ENCODE results near the gene RBBP4. TPM values are rescaled to one million over a fixed set of nuclear protein-coding genes. Genes with fewer than 3 reads are reported as not detected.
"Not testable (repeated sequence)": the region's sequence is repeated elsewhere in the genome, so short reads cannot be mapped to it uniquely, and the experiment has no call there.

RBBP4 gene
- total and polyA plus RNA-seq, 9 donors: 97.2 to 175 (median 142) TPM

DNA sequence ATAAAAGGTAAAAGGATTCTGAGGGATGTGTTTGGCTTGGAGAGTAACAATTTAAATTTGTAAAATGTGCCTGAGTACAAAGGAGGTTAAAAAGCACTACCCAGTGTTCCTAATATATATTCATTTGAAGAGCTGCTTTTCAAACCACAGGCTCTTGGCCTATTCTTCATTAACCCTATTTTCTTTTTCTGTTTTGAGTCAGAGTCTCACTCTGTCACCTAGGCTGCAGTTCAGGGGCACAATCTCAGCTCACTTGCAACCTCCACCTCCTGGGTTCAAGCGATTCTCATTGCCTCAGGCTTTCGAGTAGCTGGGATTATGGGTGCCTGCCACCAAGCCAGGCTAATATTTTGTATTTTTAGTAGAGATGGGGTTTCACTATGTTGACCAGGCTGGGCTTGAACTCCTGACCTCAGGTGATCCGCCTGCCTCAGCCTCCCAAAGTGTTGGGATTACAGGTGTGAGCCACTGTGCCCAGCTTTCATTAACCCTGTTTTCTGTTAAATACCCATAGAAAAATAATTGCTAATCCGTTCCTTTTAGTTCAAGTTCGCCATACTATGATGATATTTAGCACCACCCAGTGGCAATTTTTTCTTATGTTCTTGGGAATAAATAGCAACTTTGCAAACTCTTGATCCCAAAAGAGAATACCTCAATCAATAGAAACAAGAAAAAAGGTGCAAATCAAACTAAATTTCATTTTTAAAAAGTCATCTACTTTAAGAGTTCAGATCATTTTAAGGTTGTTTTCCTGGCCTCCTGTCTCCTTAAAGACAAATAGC is 31.1 kb upstream of the RBBP4 start:
- H3K9me3 ChIP-seq (replicated peaks; ENCODE audit: control insufficient read depth, low read depth, low read length): no peaks in the 10 kb centered on the region
- H3K4me1 ChIP-seq (ENCODE audit: control insufficient read depth, insufficient read depth, low read length): no peaks in the 10 kb centered on the region
- H3K36me3 ChIP-seq (ENCODE audit: control insufficient read depth, insufficient read depth, low read length): peaks cover 8% of the 10 kb centered on the region
- H3K4me3 ChIP-seq (ENCODE audit: low read length): no peak overlapping the region
- H3K27me3 ChIP-seq (ENCODE audit: control insufficient read depth, insufficient read depth, low read length): no peaks in the 10 kb centered on the region
- WGBS (ENCODE audit: insufficient coverage): no CpG with 5 or more reads among the region's 5 CpGs
- H3K27ac ChIP-seq (ENCODE audit: low read length): no peak overlapping the region
- peak; percentile 21 for DNase-seq

DNA sequence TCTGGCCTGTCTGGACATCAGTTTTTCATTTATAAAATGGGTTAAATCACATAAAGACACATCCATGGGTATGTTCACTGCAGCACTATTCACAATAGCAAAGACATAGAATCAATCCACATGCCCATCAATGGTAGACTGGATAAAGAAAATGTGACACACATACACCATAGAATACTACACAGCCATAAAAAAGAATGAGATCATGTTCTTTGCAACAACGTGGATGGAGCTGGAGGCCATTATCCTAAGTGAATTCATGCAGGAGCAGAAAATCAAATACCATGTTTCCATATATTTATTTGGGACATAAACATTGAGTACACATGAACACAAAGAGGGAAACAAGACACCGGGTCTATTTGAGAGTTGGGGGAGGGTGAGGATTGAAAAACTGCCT is 28.8 kb upstream of the RBBP4 start:
- no CpG with 5 or more reads among the region's 2 CpGs for WGBS (ENCODE audit: insufficient coverage)
- Histone ChIP-seq H3K27ac (ENCODE audit: low read length) (no peak overlapping the region), H3K9me3 (replicated peaks; ENCODE audit: control insufficient read depth, low read depth, low read length) (no peaks in the 10 kb centered on the region), H3K27me3 (ENCODE audit: control insufficient read depth, insufficient read depth, low read length) (no peaks in the 10 kb centered on the region), H3K36me3 (ENCODE audit: control insufficient read depth, insufficient read depth, low read length) (peaks cover 12% of the 10 kb centered on the region), H3K4me3 (ENCODE audit: low read length) (no peak overlapping the region), H3K4me1 (ENCODE audit: control insufficient read depth, insufficient read depth, low read length) (no peaks in the 10 kb centered on the region)
- no peak for DNase-seq

- WGBS (ENCODE audit: insufficient coverage): 89% methylated on average over 2 of the region's 3 CpGs
Measured at GRCh38 chr1:32622806-32623681, 28.0 kb upstream of the RBBP4 start.

DNA sequence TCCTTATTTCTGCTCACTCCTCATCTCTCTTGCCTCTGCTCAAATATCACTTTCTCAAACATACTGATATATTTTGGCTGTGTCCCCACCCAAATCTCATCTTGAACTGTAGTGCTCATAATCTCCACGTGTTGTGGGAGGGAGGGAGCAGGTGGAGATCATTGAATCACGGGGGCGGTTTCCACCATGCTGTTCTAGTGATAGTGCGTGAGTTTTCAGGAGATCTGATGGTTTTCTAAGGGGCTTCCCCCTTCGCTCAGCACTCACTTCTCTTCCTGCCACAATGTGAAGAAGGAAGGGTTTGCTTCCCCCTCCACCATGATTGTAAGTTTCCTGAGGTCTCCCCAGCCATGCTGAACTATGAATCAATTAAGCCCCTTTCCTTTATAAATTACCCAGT is 27.2 kb upstream of the RBBP4 start:
- no peaks in the 10 kb centered on the region for H3K9me3 ChIP-seq (replicated peaks; ENCODE audit: control insufficient read depth, low read depth, low read length)
- H3K4me1 ChIP-seq (ENCODE audit: control insufficient read depth, insufficient read depth, low read length): peaks cover 3% of the 10 kb centered on the region
- H3K27ac ChIP-seq (ENCODE audit: low read length): no peak overlapping the region
- H3K4me3 ChIP-seq (ENCODE audit: low read length): no peak overlapping the region
- no CpG with 5 or more reads among the region's 5 CpGs for WGBS (ENCODE audit: insufficient coverage)
- no peak for DNase-seq
- peaks cover 14% of the 10 kb centered on the region for H3K36me3 ChIP-seq (ENCODE audit: control insufficient read depth, insufficient read depth, low read length)
- H3K27me3 ChIP-seq (ENCODE audit: control insufficient read depth, insufficient read depth, low read length): no peaks in the 10 kb centered on the region

More at GRCh38 chr1:32622806-32623681, 28.0 kb upstream of the RBBP4 start:
- DNase-seq: no peak
- Histone ChIP-seq H3K36me3 (ENCODE audit: control insufficient read depth, insufficient read depth, low read length) (peaks cover 14% of the 10 kb centered on the region), H3K4me1 (ENCODE audit: control insufficient read depth, insufficient read depth, low read length) (peaks cover 3% of the 10 kb centered on the region), H3K4me3 (ENCODE audit: low read length) (no peak overlapping the region), H3K9me3 (replicated peaks; ENCODE audit: control insufficient read depth, low read depth, low read length) (no peaks in the 10 kb centered on the region), H3K27me3 (ENCODE audit: control insufficient read depth, insufficient read depth, low read length) (no peaks in the 10 kb centered on the region), H3K27ac (ENCODE audit: low read length) (no peak overlapping the region)

- no peak for DNase-seq
- Histone ChIP-seq H3K27me3 (ENCODE audit: control insufficient read depth, insufficient read depth, low read length) (no peaks in the 10 kb centered on the region), H3K4me1 (ENCODE audit: control insufficient read depth, insufficient read depth, low read length) (peaks cover 3% of the 10 kb centered on the region), H3K27ac (ENCODE audit: low read length) (no peak overlapping the region), H3K36me3 (ENCODE audit: control insufficient read depth, insufficient read depth, low read length) (peaks cover 11% of the 10 kb centered on the region), H3K4me3 (ENCODE audit: low read length) (no peak overlapping the region), H3K9me3 (replicated peaks; ENCODE audit: control insufficient read depth, low read depth, low read length) (no peaks in the 10 kb centered on the region)
- WGBS (ENCODE audit: insufficient coverage): no CpG with 5 or more reads among the region's 1 CpG
Measured at GRCh38 chr1:32626176-32626575, 24.8 kb upstream of the RBBP4 start.

- H3K36me3 ChIP-seq (ENCODE audit: control insufficient read depth, insufficient read depth, low read length): peaks cover 13% of the 10 kb centered on the region
- no peak overlapping the region for H3K27ac ChIP-seq (ENCODE audit: low read length)
- peaks cover 3% of the 10 kb centered on the region for H3K4me1 ChIP-seq (ENCODE audit: control insufficient read depth, insufficient read depth, low read length)
- no peaks in the 10 kb centered on the region for H3K27me3 ChIP-seq (ENCODE audit: control insufficient read depth, insufficient read depth, low read length)
- WGBS (ENCODE audit: insufficient coverage): 96% methylated on average over 8 of the region's 11 CpGs
- H3K9me3 ChIP-seq (replicated peaks; ENCODE audit: control insufficient read depth, low read depth, low read length): no peaks in the 10 kb centered on the region
- DNase-seq: no peak
- H3K4me3 ChIP-seq (ENCODE audit: low read length): no peak overlapping the region
Measured at GRCh38 chr1:32627596-32628162, 23.3 kb upstream of the RBBP4 start.

GRCh38 chr1:32630173-32630572 is 20.8 kb upstream of the RBBP4 start:
- WGBS (ENCODE audit: insufficient coverage): 98% methylated on average over 4 of the region's 4 CpGs
- not testable (repeated sequence) for H3K27ac ChIP-seq (ENCODE audit: low read length); H3K36me3 ChIP-seq (ENCODE audit: control insufficient read depth, insufficient read depth, low read length)

GRCh38 chr1:32632829-32633228 is 18.2 kb upstream of the RBBP4 start:
- Histone ChIP-seq H3K27me3 (ENCODE audit: control insufficient read depth, insufficient read depth, low read length) (no peaks in the 10 kb centered on the region), H3K9me3 (replicated peaks; ENCODE audit: control insufficient read depth, low read depth, low read length) (no peaks in the 10 kb centered on the region), H3K27ac (ENCODE audit: low read length) (no peak overlapping the region), H3K4me3 (ENCODE audit: low read length) (no peak overlapping the region), H3K4me1 (ENCODE audit: control insufficient read depth, insufficient read depth, low read length) (no peaks in the 10 kb centered on the region), H3K36me3 (ENCODE audit: control insufficient read depth, insufficient read depth, low read length) (peaks cover 2% of the 10 kb centered on the region)
- no peak for DNase-seq
- no CpG with 5 or more reads among the region's 2 CpGs for WGBS (ENCODE audit: insufficient coverage)

More at GRCh38 chr1:32630173-32630572, 20.8 kb upstream of the RBBP4 start:
- DNase-seq; H3K4me1 ChIP-seq (ENCODE audit: control insufficient read depth, insufficient read depth, low read length); H3K4me3 ChIP-seq (ENCODE audit: low read length); H3K27me3 ChIP-seq (ENCODE audit: control insufficient read depth, insufficient read depth, low read length); H3K9me3 ChIP-seq (replicated peaks; ENCODE audit: control insufficient read depth, low read depth, low read length): not testable (repeated sequence)

DNA sequence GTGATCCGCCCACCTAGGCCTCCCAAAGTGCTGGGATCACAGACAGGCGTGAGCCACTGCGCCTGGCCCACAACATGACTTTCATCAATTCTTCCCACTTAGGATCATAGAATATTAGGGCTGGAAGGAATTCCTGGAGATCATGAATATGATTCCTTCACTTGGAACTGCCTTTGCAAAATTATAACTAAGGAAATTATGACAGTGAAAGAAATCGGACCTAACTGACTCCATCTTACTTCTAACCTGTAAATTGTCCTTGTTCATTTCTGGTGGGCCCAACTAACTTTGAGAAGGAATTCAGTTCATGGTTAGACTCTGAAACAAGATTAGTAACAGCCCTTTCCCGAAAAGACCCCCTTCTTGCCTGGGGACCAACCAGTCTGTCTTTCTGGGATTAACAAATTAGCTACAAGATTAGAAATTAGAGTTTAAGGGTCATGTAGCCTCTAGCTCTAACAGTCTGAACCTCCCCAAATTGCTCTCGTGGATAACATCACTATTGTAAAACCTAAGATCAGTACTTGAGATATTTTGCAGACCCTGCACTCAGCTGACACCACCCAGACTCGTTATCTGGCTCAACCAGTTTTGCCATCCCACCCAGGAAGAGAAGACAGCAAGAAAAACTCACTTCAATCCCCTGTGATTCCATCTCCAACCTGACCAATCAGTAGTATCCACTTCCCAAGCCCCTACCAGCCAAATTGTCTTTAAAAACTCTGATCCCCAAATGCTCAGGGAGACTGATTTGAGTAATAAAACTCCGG is 15.3 kb upstream of the RBBP4 start:
- H3K27ac ChIP-seq (ENCODE audit: low read length): no peak overlapping the region
- H3K4me1 ChIP-seq (ENCODE audit: control insufficient read depth, insufficient read depth, low read length): no peaks in the 10 kb centered on the region
- no peak overlapping the region for H3K4me3 ChIP-seq (ENCODE audit: low read length)

More for the DNA sequence above, 15.3 kb upstream of the RBBP4 start:
- no peaks in the 10 kb centered on the region for H3K27me3 ChIP-seq (ENCODE audit: control insufficient read depth, insufficient read depth, low read length)
- peaks cover 5% of the 10 kb centered on the region for H3K36me3 ChIP-seq (ENCODE audit: control insufficient read depth, insufficient read depth, low read length)
- no peak for DNase-seq
- no peaks in the 10 kb centered on the region for H3K9me3 ChIP-seq (replicated peaks; ENCODE audit: control insufficient read depth, low read depth, low read length)
- WGBS (ENCODE audit: insufficient coverage): 93% methylated on average over 3 of the region's 8 CpGs
